Skeletal muscle tissue (tissue), 4 donors: ENCODE measurements around the gene SLIT3. TPM values are rescaled to one million over a fixed set of nuclear protein-coding genes. Genes with fewer than 3 reads are reported as not detected.

Source experiments
- H3K27ac ChIP-seq: one replicate; pipeline ENCODE4 v1.7.0; 2013; ENCODE audit warnings: mild to moderate bottlenecking, low read depth, low read length, inconsistent platforms
- H3K27me3 ChIP-seq, 3 donors: one replicate each; pipeline ENCODE4 v1.7.0; 2013; ENCODE audit warnings: low read length in 3 of 3; ENCODE audit not compliant: control insufficient read depth in 3 of 3, insufficient read depth in 3 of 3
- H3K36me3 ChIP-seq, 3 donors: one replicate each; pipeline ENCODE4 v1.7.0; 2013; ENCODE audit warnings: low read length in 3 of 3; ENCODE audit not compliant: control insufficient read depth in 3 of 3, insufficient read depth in 3 of 3
- H3K4me1 ChIP-seq, 3 donors: one replicate each; pipeline ENCODE4 v1.7.0; 2013; ENCODE audit warnings: low read length in 3 of 3, mild to moderate bottlenecking in 3 of 3; ENCODE audit not compliant: control insufficient read depth in 3 of 3, insufficient read depth in 3 of 3
- H3K4me3 ChIP-seq, 3 donors: one replicate each; pipeline ENCODE4 v1.7.0; 2013; ENCODE audit warnings: low read length in 3 of 3
- H3K9ac ChIP-seq, 3 donors: one replicate each; pipeline ENCODE4 v1.7.0; 2013; ENCODE audit warnings: low read length in 3 of 3, mild to moderate bottlenecking in 3 of 3, moderate library complexity in 2 of 3, low read depth in 1 of 3
- H3K9me3 ChIP-seq, 3 donors: one replicate each; pipeline ENCODE4 v1.7.0; 2013; ENCODE audit warnings: low read length in 3 of 3; ENCODE audit not compliant: control insufficient read depth in 3 of 3
- total RNA-seq: library from RNA; depleted of rRNA; stranded (reverse); fragments of >200 nt; gene quantifications from one replicate; pipeline ENCODE4 v1.2.3, GENCODE V29; 2014
- donor health status: Osteomylitis.

The SLIT3 gene
- total RNA-seq, 1 donor from 2014 or later, result 7.8 TPM

- Histone ChIP-seq H3K9me3 (no peaks in the 10 kb centered on the region), H3K36me3 (no peaks in the 10 kb centered on the region), H3K4me3 (no peak overlapping the region), H3K9ac (no peak overlapping the region), H3K27me3 (peaks cover 0 to 3% (median 2%) of the 10 kb centered on the region in 3 donors), H3K27ac (no peak overlapping the region), H3K4me1 (no peaks in the 10 kb centered on the region)
Observed at GRCh38 chr5:169331292-169331852, 30.4 kb upstream of the SLIT3 start.

- Histone ChIP-seq H3K27me3 (no peaks in the 10 kb centered on the region), H3K36me3 (no peaks in the 10 kb centered on the region), H3K4me3 (no peak overlapping the region), H3K27ac (no peak overlapping the region), H3K4me1 (no peaks in the 10 kb centered on the region), H3K9me3 (no peaks in the 10 kb centered on the region), H3K9ac (no peak overlapping the region)
Observed at GRCh38 chr5:169328401-169328800, 27.5 kb upstream of the SLIT3 start.

GRCh38 chr5:169325273-169325672 lies 24.3 kb upstream of the SLIT3 start:
- Histone ChIP-seq H3K36me3 (no peaks in the 10 kb centered on the region), H3K27ac (no peak overlapping the region), H3K9me3 (no peaks in the 10 kb centered on the region), H3K27me3 (no peaks in the 10 kb centered on the region), H3K4me1 (no peaks in the 10 kb centered on the region), H3K4me3 (no peak overlapping the region), H3K9ac (no peak overlapping the region)

- Histone ChIP-seq H3K27me3 (peaks cover 0 to 3% (median 0%) of the 10 kb centered on the region in 3 donors), H3K36me3 (no peaks in the 10 kb centered on the region), H3K4me1 (no peaks in the 10 kb centered on the region), H3K9ac (no peak overlapping the region), H3K4me3 (no peak overlapping the region), H3K27ac (no peak overlapping the region), H3K9me3 (no peaks in the 10 kb centered on the region)
Observed at GRCh38 chr5:169318556-169318955, 17.6 kb upstream of the SLIT3 start.

GRCh38 chr5:169307646-169308045 lies 6.7 kb upstream of the SLIT3 start:
- H3K36me3 ChIP-seq, result no peaks in the 10 kb centered on the region
- no peak overlapping the region for H3K9ac ChIP-seq
- no peaks in the 10 kb centered on the region for H3K4me1 ChIP-seq
- no peaks in the 10 kb centered on the region for H3K9me3 ChIP-seq
- no peak overlapping the region for H3K4me3 ChIP-seq
- H3K27me3 ChIP-seq, result peaks cover 10 to 15% (median 10%) of the 10 kb centered on the region in 3 donors
- H3K27ac ChIP-seq, result no peak overlapping the region

GRCh38 chr5:169305366-169305765 lies 4.4 kb upstream of the SLIT3 start:
- H3K27me3 ChIP-seq, result peaks cover 15 to 19% (median 16%) of the 10 kb centered on the region in 3 donors
- no peaks in the 10 kb centered on the region for H3K9me3 ChIP-seq
- no peak overlapping the region for H3K27ac ChIP-seq
- H3K9ac ChIP-seq, result no peak overlapping the region
- no peak overlapping the region for H3K4me3 ChIP-seq
- H3K4me1 ChIP-seq, result peaks cover 7 to 13% (median 7%) of the 10 kb centered on the region in 3 donors
- H3K36me3 ChIP-seq, result no peaks in the 10 kb centered on the region

GRCh38 chr5:169304175-169304574 lies 3.2 kb upstream of the SLIT3 start:
- no peaks in the 10 kb centered on the region for H3K36me3 ChIP-seq
- H3K9ac ChIP-seq, result no peak overlapping the region
- peaks cover 15 to 25% (median 25%) of the 10 kb centered on the region in 3 donors for H3K27me3 ChIP-seq
- no peaks in the 10 kb centered on the region for H3K9me3 ChIP-seq
- H3K4me3 ChIP-seq, result no peak overlapping the region
- H3K27ac ChIP-seq, result no peak overlapping the region
- H3K4me1 ChIP-seq, result peaks cover 7 to 19% (median 7%) of the 10 kb centered on the region in 3 donors

- Histone ChIP-seq H3K9ac (no peak overlapping the region), H3K4me3 (no peak overlapping the region), H3K36me3 (no peaks in the 10 kb centered on the region), H3K9me3 (no peaks in the 10 kb centered on the region), H3K27ac (no peak overlapping the region), H3K27me3 (peaks cover 15 to 32% (median 30%) of the 10 kb centered on the region in 3 donors), H3K4me1 (peaks cover 7 to 19% (median 7%) of the 10 kb centered on the region in 3 donors)
Observed at GRCh38 chr5:169303119-169303515, 2.2 kb upstream of the SLIT3 start.

GRCh38 chr5:169302491-169303118 lies 1.7 kb upstream of the SLIT3 start:
- Histone ChIP-seq H3K4me1 (peaks cover 7 to 19% (median 12%) of the 10 kb centered on the region in 3 donors), H3K9ac (no peak overlapping the region), H3K4me3 (no peak overlapping the region), H3K36me3 (no peaks in the 10 kb centered on the region), H3K9me3 (no peaks in the 10 kb centered on the region), H3K27me3 (peaks cover 15 to 35% (median 30%) of the 10 kb centered on the region in 3 donors), H3K27ac (no peak overlapping the region)

GRCh38 chr5:169301986-169302385 lies 1.0 kb upstream of the SLIT3 start:
- Histone ChIP-seq H3K4me3 (peak overlapping the region in 1 of 3 donors; percentile 54), H3K27ac (no peak overlapping the region), H3K9me3 (no peaks in the 10 kb centered on the region), H3K9ac (peak overlapping the region in 1 of 3 donors; percentile 57), H3K27me3 (peaks cover 15 to 35% (median 30%) of the 10 kb centered on the region in 3 donors), H3K36me3 (no peaks in the 10 kb centered on the region), H3K4me1 (peaks cover 7 to 19% (median 12%) of the 10 kb centered on the region in 3 donors)
